Left renal cortex interstitium (tissue), 4 donors: ENCODE results near the gene SH2D3C. TPM values are rescaled to one million over a fixed set of nuclear protein-coding genes. Genes with fewer than 3 reads are reported as not detected.

Experiments
- DNase-seq, 4 donors: peaks; one replicate each; pipeline ENCODE4 v3.0.0-alpha.2; 2013; ENCODE audit warnings: low read depth in 4 of 4, low spot score in 2 of 4, missing footprints in 1 of 4
- polyA plus RNA-seq, 4 donors: library from polyadenylated mRNA; unstranded; fragments of 120-200 nt; gene quantifications; one replicate each; pipeline ENCODE4 v1.2.1, GENCODE V29; 2013; ENCODE audit not compliant: insufficient read length in 4 of 4

The SH2D3C gene
- polyA plus RNA-seq, 4 donors: 13.8 to 18.6 (median 16.0) TPM

DNA sequence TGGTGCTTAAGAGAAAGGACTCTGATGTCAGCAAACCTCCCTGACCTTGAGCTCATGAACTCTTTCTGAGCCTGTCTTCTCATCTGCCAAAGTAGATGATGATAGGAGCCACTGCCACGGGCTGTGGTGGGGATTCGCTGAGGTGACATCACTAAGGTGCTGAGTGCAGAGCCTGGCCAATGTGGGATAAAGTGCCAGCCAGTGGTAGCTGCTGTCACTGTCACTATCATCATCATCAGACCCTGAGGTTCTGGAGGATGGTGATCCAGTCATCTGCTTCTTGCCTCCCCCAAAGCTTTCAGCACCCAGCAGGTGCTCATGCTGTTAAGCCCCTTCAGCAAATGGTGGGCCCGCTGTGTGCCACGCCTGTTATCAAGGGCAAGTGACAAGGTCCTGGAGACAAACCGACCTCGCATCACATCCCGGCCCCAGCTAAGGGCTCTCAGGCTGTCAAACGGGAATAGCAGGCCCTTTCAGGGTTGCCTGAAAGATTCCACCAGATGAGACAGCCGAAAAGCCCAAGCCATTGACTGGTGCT lies 30.6 kb upstream of the SH2D3C start:
- DNase-seq: no peak

DNA sequence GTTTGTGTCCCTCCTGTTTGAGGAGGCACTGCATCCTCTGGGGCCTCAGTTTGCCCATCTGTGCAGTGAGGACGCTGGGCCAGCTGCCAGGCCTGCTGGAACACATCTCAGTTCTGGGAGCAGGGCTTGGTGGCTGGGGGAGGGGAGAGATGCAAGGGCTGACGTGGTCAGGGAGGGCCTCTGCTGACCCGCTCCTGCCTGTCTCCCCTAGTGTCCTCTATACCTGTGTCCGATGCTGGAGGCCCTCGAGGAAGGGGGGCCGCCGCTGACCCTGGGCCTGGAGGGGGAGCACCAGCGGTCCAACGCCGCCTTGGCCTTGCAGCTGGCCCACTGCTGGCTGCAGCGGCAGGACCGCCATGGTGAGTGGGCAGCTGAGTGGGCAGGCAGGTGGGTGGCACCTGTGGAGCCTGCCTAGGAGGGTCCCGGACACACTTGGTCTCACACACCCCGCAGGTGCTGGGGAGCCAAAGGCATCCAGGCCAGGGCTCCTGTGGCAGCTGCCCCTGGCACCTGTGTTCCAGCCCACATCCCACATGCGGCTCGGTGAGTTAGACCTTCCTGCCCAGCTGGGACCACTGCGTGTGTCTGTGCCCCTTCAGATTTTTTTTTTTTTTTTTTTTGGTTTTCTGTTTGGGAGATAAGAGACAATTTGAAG lies 30.0 kb upstream of the SH2D3C start:
- no peak for DNase-seq

DNA sequence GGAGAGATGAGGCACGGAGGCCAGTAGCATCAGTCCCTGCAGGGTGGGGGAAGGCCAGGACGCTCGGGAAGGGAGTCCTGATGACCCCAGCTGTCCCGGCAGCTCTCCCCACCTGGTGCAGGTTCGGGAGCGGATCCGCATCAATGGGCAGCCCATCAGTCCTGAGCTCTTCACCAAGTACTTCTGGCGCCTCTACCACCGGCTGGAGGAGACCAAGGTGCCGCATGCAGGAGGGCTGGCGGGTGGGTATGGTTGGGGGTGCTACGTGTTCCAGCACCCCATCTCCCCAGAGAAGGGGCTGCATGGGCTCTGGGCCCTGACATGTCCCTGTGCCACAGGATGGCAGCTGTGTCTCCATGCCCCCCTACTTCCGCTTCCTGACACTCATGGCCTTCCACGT lies 28.4 kb upstream of the SH2D3C start:
- no peak for DNase-seq

DNA sequence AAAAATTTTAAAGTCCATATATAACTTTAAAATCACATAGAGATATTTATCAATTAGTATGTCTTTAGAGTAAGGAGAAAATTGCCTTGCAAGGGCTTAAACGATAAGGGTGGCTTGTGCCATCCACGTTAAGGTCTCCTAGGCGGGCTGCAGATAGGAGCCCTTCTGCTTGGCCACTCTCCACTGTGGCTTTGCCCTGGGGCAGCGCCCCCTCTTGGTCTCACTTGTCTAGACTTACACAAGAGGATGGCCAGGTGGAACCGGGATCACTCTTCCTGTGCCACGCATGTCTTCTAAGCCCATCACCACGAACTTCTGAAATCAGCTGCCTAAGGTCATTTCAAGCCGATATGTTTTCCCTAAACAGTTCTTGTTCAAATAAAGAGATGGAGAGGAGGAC lies 27.2 kb upstream of the SH2D3C start:
- no peak for DNase-seq

DNA sequence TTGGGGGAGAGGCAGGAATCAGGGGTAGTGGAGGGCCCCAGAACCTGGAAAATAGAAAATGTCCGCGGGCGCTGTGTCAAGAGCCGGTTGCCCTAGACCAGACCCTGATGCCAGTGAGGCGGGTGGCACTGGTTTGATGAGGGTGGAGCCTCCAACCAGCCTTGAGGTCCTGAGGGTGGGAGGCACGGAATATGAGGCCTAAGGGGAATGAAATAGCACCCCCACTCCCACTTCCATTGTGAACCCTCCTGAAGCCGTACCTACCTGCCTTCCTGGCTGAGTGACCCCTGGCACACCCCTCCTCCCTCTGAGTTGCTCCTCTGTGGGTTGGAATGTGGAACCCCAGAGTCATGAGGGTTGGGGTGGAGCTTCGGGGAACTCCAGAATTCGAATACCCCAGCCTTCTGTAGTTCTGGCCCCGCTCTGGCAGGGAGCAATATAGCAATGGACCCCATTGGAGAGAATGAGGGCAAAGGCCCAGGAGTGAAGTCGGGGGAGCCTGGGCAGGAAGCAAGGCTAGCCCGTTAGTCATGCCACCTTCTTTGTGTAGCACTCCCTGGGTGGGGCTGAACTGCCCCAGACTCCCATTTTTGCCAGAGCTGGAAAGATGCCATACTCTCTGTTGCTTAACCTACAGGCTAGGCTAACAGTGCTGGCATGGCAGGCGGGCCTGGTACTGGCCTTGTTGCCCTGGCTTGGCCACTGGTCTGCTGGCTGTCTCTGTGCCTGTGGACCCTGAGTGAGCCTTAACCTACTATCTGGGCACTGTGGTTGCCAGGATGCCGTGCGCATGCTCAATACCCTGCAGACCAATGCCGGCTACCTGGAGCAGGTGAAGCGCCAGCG lies 25.3 kb upstream of the SH2D3C start:
- DNase-seq: no peak

DNA sequence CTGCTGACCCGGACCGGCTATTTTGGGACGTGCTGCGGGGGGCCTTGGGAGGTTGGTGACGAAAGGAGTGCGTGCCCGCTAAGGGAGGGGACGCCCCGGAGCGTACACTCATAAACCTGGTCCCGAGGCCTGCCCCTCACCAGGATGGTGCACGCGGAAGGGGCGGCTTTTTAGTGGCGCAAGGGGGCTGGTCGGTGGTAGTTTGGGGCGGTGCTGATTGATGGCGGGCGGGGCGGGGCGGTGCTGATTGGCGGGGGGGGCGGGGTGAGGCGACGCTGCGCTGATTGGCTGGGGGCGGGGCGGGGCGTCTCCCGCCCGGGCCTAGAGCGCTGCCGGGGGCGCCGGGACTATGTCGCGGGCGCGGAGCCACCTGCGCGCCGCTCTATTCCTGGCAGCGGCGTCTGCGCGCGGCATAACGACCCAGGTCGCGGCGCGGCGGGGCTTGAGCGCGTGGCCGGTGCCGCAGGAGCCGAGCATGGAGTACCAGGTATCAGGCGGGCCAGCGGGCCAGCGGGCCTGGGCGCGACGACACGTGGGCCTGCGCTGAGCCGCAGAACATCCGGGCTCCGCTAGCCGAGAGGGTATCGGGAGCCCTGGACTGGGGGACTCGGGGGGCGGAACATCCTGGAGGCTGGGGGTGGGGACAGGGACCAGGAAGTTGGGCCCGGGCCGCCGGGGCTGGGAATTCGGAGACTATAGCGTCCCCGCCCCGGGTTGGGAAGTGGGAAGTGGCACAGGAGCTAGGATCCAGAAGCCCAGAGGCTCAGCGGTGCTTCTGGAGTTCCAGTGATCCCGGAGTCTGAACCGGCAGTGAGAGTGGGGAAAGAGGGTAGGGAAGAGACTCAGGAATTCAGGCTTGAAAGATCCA lies 24.3 kb upstream of the SH2D3C start, which contains the start of gene FPGS:
TSS of gene FPGS (plus strand) at position 307 of the 868 bp plus-strand sequence. CDS start at position 350, 43 bp downstream.
- DNase-seq: peak in 2 of 4 donors; percentile 73 to 79

DNA sequence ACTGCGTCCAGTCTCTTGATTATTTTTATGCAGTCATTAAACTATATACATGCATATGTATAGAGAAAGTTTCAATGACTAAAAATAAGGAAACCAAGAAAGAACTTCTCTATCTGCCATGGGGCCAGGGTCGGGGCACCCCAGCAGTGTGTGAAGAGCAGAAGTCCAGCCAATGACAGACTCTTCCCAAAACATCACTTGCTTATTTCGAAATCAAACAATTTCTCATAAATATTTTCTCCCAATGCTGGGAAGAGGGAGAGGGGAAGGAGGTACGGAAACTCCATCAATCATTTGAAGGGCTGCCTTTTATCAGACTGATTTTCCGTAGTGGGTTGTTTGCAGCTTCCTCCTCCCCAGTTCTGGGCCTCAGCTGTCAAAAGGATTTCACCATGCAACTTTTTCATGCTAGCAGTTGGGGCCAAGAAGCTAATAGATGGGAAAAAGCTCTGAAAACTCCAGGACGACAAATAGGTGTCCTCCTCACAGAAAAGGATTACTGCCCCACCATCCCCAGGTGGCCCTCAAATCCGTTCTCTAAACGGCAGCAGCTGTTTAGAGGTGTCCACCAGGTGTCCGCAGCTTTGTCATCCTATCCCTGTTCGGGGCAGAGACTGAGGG lies 23.6 kb upstream of the SH2D3C start:
- DNase-seq: no peak

DNA sequence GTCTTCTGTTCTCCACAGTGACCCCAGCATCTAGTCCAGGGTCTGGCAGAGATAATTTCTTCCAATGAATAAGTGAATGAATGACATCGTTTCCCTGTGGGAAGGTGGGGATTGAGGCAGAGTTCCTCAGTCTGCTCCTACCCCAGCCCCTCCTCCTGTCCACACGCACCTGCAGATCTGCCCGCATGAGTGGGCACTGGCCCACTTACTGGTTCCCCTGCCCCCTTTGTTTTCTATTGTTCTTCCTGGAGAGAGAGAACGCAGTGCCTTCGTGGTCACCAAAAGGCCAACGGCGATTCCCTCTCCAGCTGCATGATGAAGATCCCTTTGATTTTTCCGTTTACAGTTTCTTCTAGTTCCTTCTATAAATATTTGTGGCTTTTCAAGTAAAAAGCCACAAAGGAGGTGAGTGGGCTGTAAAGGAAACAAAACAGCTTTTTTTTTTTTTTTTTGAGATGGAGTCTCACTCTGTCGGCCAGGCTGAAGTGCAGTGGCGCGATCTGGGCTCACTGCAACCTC lies 18.4 kb upstream of the SH2D3C start:
- no peak for DNase-seq

DNA sequence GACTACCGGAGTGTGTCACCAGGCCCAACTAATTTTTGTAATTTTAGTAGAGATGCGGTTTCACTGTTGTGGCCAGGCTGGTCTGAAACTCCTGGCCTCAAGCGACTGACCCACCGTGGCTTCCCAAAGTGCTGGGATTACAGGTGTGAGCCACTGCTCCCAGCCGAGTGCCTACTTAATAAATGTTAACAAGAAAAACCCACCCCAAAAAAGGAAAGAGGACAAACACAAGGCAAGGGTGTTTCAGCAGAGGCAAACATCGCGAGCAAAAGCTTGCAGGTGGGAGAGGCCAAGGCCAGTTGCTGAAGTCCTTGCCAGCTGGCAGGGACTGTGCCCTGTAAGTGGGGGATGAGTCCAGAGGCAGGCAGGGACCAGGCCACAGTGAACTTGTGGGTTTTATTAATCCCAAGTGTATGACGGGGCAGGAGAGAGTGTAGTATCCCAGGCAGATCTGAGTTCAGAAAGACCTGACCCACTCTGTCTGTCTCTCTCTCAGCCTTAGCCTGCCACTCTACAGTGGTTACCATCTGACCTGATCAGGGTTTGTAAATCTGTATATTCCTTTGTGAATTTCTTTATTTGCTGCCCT lies 17.9 kb upstream of the SH2D3C start:
- DNase-seq: no peak

DNA sequence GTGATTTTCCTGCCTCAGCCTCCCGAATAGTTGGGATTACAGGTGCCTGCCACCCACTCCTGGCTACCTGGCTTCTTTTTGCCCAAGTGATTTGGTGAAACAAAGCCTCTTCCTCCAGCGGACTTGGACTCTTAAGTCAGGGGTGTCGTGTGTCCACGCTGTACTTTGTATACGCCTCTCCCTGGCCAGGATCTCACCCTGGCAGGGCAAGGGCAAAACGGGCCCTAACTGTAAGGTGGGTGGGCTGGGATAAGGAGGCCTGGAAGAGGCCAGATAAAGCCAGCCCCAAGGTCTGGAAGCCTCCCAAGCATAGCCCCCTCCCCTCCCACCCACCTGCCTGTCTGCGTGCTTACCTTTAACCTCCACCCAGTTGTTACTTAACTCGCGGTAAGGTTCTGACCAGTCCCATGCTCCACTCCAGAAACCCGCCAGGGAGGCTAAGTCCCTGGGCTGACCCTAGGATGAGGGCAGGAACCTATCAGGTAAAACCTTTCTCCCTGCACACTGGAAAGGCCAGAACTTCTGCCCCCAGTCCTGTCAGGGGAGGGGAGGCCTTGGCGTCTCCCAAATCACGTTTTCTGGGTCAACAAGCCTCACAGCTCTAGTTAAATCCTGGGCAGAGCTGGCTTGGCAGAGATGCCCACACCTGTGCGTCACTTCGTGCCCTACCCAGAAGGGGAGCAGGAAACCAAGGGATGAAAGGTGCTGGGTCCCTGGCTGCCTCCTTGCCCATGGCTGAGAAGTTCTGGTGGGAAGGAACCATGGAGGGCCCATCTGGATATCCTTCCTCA lies 15.7 kb upstream of the SH2D3C start:
- no peak for DNase-seq

DNA sequence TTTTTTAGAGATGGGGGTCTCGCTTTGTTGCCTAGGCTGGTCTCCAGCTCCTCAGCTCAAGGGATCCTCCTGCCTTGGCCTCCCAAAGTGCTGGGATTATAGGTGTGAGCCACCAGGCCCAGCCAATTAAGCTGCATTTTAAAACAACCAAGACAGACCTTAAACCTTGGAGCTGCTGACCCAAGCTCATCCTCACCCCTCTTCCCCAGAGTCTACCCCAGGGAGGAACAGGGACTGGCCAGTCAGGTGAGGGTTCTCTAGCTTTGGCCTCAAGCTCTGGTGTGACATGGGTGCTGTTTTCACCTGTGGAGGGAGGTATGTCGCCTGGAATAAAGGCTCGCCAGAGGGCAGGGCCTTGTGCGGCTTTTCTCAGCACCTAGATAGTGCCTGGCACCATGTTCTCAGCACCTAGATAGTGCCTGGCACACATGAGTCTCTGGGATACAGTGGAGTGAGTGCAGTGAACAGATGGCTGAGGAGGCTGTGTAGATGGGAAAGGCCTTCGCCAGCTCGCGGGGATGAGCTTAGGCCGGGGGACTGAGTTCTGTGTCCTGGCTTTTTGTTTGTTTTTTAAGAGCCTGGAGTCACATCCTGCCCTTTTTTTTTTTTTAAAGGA lies 14.7 kb upstream of the SH2D3C start:
- no peak for DNase-seq

DNA sequence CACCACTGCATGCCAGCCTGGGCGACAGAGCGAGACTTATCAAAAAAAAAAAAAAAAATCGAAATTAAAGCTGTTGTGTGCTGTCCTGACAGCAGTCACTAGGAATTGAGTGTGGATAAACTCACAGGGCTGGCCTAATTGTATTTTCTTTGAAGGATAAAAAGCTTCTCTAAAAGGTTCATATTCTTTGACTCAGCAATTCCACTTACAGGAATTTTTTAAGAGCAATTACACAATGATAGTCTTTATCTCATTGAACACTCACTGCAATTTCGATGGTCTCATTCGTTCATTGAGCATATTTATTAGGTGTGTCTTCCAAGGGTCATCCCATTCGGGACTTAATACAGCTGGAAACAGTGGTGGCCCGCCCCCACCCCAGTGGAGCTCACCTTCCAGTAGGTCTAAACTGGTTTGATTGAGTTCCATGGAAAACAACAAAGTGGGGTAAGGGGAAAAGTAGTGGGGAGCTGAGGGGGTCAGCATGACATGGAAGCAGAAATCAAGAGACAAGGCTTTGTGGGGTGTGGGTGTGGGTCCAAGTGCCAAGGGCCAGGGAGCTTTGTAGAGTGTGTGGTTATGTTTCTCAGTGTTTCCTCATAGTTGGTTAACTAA lies 14.1 kb upstream of the SH2D3C start:
- no peak for DNase-seq

DNA sequence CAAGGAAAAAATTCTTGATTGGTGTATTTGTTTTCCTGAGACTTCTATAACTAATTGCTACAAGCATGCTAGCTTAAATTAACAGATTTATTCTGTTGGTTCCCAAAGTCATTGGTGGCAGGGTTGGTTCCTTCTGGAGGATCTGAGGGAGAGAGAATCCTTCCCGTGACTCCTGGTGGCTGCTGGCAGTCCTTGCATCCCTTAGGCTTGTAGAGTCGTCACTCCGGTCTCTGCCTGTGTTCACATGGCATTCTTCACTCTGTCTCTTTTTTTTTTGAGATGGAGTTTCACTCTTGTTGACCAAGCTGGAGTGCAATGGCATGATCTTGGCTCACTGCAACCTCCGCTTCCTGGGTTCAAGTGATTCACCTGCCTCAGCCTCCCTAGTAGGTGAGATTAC lies 12.6 kb upstream of the SH2D3C start:
- DNase-seq: no peak

DNA sequence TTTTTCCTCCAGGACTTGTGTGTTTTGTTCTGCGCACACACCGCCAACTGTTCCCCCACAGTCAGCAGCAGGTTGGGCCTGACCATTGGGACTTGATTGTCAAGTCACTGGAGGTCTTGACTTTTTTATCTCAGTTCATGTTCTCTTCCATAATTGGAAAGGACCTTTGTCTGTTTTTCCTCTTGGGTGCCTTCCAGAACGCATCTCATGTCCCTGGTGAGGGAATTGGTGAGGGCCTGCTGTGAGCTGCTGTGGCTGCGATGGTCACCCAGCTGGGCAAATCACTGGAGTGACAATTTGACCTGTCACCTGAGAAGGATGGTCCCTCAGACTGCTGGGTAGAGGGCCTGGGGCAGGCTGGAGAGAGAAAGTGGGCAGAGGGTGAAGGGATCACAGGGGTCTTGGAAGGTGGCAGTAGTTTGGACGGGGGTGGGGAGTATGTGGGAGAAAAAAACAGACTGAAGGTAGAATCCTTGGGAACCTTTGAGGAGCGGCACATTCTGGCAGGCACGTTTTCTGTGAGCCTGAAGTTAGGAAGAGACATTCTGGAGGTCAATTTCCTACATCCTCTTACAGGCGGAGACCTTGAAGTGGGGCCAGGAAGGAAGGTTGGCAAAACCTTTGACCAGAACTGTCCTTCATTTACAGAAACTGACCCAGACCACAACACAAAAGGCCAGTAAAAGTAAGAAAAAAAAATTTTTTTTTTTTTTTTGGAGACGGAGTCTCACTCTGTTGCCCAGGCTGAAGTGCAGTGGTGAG lies 11.8 kb upstream of the SH2D3C start:
- no peak for DNase-seq

DNA sequence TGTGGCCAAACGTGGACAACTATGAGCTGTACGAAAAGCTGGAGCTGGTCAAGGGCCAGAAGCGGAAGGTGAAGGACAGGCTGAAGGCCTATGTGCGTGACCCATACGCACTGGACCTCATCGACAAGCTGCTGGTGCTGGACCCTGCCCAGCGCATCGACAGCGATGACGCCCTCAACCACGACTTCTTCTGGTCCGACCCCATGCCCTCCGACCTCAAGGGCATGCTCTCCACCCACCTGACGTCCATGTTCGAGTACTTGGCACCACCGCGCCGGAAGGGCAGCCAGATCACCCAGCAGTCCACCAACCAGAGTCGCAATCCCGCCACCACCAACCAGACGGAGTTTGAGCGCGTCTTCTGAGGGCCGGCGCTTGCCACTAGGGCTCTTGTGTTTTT lies 10.7 kb upstream of the SH2D3C start:
- DNase-seq: no peak

DNA sequence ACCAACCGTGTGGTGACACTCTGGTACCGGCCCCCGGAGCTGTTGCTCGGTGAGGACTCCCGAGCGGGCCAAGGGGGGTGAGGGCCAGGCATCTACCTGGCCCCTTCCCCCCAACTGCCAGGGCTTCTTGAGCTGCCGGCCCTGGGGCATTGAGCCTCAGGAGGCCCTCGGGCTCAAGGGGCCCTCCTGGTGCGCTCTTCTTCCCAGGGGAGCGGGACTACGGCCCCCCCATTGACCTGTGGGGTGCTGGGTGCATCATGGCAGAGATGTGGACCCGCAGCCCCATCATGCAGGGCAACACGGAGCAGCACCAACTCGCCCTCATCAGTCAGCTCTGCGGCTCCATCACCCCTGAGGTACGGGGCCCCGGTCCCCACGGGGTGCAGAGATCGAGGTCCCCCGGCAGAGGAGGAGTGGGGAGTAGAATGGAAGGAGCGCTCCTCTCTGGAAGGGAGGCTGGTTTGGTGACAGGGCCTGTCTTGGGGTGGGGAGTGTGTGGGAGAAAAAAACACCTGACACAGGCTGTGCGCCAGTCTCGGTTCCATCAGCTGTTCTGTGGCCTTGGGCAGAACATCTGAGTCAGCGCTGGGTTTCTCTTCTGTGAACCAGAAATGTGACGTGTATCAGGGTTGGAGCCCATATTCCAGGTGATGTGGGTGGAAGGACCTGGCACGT lies 10.0 kb upstream of the SH2D3C start:
- no peak for DNase-seq

DNA sequence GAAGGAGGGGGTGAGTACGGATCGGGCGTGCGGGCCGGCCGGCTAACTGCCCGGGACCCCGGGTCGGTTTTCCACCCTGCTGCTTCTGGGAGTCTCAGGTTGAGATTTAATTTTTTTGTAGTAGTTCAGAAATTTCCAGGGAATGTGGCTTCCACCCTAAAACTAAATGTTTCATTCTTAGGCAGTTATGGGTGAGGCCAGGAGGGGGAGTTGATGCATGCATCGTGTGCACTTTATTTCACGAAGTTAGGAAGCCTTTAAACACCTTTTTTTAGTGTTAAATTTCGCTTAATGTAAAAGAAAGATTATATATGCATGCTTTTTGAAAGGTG lies 8.3 kb upstream of the SH2D3C start:
- no peak for DNase-seq
